NCI-H1105 (cell line): ENCODE results near the gene FNDC8.
"Not testable (repeated sequence)": the region's sequence is repeated elsewhere in the genome, so short reads cannot be mapped to it uniquely, and the experiment has no call there.

Source experiments
- DNase-seq: peaks from one replicate; lab custom pipeline; 2025; lab: John Stamatoyannopoulos, UW

The FNDC8 gene

DNA sequence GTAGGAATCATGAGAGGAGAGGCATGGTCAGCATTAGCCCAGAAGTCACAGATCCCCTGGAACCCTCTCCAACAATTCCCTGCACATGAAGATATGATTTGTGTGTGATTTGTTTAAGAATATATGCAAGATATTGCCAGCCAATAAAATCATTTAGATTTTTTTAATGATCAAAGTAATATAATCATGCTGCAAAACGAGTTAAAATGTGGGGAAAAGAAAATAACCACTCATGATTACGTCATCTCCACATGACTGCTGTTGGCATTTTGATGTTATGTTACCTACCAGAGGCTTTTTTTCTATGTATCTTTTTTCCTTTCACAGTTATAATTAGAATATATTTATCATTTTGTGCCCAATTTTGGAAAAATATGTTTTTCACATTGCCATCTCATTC is 50.4 kb downstream of the FNDC8 start:
- DNase-seq: no peak

DNA sequence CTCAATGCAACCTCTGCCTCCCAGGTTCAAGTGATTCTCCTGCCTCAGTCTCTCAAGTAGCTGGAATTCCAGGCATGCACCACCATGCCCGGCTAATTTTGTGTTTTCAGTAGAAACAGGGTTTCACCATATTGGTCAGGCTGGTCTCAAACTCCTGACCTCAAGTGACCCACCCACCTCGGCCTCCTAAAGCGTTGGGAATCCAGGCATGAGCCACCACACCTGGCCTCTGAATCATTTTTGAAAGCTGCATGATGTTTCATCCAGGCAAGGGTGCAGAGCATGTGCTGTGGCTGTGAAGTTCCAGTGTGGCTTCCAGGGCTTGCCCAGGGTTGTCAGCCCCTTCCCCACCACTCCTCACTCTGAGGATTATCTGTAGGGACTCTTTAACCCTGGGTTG is 50.9 kb downstream of the FNDC8 start:
- not testable (repeated sequence) for DNase-seq

GRCh38 chr17:35174835-35175334 is 53.5 kb downstream of the FNDC8 start:
- DNase-seq: no peak

GRCh38 chr17:35175638-35176415 is 54.4 kb downstream of the FNDC8 start:
- DNase-seq: no peak

- no peak for DNase-seq
Observed at GRCh38 chr17:35176897-35177296, 55.5 kb downstream of the FNDC8 start.

DNA sequence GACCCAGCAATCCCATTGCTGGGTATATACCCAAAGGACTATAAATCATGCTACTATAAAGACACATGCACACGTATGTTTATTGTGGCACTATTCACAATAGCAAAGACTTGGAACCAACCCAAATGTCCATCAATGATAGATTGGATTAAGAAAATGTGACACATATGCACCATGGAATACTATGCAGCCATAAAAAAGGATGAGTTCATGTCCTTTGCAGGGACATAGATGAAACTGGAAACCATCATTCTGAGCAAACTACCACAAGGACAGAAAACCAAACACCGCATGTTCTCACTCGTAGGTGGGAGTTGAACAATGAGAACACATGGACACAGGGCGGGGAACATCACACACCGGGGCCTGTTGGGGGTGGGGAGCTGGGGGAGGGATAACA is 58.0 kb downstream of the FNDC8 start:
- DNase-seq: not testable (repeated sequence)
